A549 treated with AZD9567 at 1 μM for 4 hours (cell line): Measurements from ENCODE around the gene TTC23L. TPM values are rescaled to one million over a fixed set of nuclear protein-coding genes. Genes with fewer than 3 reads are reported as not detected.

Experiments
- total RNA-seq: library from RNA; stranded (reverse); fragments of 200-300 nt; extraction: Qiagen RNA extraction; gene quantifications from 5 replicates; pipeline ENCODE4 v1.2.3, GENCODE V29; 2022; ENCODE audit not compliant: insufficient read depth

The TTC23L gene, protein sequence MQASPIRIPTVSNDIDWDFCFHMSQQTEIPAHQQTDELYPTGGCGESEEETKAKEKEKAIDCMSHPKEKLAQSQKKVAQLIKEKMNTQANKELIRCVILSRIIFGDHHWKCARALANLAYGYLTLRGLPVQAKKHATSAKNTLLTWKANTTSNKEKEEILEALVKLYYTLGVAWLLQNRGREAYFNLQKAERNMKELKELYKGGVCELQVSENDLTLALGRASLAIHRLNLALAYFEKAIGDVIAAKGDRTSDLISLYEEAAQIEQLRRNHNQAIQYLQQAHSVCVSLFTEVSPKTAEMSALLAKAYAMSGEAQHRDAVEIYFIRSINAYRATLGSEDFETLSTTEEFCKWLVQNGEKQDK
- 0.05 to 0.29 TPM (median 0.16 TPM) in 4 of 5 replicates, not detected in the other for total RNA-seq

DNA sequence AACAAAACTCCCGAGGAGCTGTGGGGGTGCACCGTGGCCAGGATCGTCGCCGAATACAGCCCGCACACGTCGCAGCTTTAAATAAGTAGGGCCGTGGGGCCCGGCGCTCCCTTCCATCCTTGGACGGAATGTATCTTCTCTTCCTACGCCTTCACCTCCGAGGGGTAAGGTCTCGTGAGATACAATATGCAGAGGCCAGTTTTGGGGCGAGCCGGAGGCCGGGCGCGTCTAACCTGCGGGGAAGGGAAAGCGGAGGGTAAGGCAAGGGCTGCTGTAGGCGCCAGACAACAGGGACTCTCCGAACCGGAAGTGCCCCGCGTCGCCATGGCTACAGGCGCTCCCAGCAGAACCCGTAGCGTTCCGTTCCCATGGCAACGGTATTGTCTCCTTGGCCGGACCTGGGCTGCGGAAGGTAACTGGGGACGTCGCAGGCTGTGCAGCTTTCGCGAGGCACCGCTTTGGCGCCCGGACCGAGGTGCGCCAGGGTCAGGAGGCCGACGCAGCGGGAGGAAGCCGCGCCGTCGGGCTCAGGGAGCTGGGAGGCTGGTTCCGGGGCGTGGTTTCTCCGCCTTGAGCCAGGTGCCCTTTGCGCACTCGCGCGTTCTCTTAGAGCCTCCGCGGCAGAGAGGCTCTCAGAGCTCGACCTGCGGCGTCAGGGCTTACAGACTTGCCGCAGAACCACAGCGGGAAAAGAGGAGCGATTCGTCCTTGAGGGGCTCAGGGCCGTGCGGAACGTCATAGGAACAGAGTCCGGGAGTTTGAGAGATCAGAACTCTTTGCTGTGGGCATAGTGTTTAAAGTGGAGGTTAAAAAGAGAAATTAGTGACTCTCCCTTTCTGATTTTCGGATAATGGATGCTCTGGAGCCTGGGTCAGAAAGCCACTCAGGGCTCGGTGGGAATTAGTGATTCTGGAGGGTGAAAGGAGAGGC, at the start of gene TTC23L:
Gene TTC23L (plus strand): TSS at position 380 of the 930 bp plus-strand sequence. CDS start 1,508 bp downstream, outside the sequence.

DNA sequence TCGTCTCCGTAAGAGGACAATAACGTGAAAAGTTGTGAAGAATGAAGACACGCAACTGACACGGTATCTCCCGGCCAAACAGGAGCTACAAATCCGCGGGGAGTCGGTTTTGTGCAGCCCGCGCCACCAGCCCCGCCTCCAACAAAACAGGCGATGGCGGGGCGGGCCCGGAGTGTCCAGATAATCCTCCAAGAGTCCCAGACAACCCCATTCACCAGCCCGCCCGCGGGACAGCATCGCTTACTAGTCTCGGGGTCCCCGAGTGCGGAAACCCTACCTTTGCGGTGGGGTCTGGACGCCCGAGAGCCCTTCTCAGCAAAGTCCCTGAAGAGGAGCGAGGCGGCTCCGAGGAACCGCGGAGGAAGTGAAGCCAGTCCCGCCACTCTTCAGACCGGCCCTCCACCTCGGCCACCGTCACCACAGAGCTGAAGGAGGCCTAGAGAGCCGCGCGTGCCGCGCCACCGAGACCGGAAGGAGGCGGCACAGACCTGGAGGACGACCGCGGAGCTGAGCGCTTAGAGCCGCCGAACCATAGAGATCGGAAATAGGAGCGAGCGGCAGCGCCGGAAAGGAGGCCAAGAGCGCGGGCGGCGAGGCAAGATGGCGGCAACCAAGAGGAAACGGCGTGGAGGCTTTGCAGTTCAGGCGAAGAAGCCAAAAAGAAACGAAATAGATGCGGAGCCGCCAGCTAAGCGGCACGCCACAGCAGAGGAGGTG, 76.3 kb downstream of the TTC23L start, which contains the start of the genes BRIX1 and RAD1:
Gene BRIX1 (plus strand): TSS at position 573 of the 717 bp plus-strand sequence. CDS start 28 bp downstream, at position 601.
Gene RAD1 (minus strand): TSS at position 366 of the 717 bp plus-strand sequence. CDS start 612 bp downstream, outside the sequence.

DNA sequence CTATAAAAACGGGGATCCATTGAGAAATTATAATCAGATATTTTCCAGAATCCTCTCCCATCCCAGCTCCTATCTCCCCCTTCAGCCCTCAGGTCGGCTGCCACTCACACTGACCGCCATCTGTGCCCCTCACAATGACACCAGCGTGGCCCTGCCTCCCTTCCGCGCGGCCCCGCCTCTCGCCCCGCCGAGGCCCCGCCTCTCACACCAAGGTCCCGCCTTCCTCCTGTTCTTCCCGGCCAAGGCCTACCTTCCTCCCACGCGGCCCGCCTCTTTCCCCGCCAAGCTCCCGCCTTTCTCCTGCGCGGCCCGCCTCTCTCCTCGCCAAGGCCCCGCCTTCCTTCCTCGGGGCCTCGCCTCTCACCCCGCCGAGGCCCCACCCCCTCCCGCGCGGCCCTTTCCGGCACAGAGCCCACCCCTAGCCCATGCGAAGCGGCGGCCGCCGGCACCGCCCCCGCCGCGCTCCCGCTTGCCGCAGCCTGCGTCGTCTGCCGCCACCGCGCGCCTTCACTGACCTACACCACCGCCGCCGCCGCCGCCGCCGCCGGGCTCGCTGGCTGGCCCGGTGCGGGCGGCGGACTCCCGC, 90.3 kb downstream of the TTC23L start, which contains the start of gene DNAJC21:
Gene DNAJC21 (plus strand): TSS at position 426 of the 586 bp plus-strand sequence. CDS start 261 bp downstream, outside the sequence.

Other genes with a start within 250 kb of the TTC23L start
- gene RAI14, start 182.8 kb upstream of the TTC23L start, total RNA-seq, result 52.5 to 83.2 TPM (median 61.8 TPM) in 5 replicates
- gene RAD1, start 76.3 kb downstream of the TTC23L start, total RNA-seq, result 27.2 to 39.5 TPM (median 36.9 TPM) in 5 replicates
- gene BRIX1, start 76.5 kb downstream of the TTC23L start, total RNA-seq, result 39.1 to 52.4 TPM (median 51.6 TPM) in 5 replicates
- 23.5 to 29.5 TPM (median 24.9 TPM) in 5 replicates for gene DNAJC21, start 90.4 kb downstream of the TTC23L start, total RNA-seq
- not detected in 5 replicates for gene AGXT2, start 208.8 kb downstream of the TTC23L start, total RNA-seq